HepG2 (cell line): ENCODE measurements around the gene MYL6. TPM values are rescaled to one million over a fixed set of nuclear protein-coding genes. Genes with fewer than 3 reads are reported as not detected.

Experiments
- HOXA7 ChIP-seq: sonication (generic); formaldehyde crosslinking; IDR thresholded peaks from 2 replicates; pipeline ENCODE4 v1.8.1; 2022; ENCODE audit warnings: mild to moderate bottlenecking, missing genetic modification reagents, moderate library complexity
- KDM2A ChIP-seq: sonication (generic); formaldehyde crosslinking; IDR thresholded peaks from 2 replicates; pipeline ENCODE4 v1.4.0; 2020; ENCODE audit warnings: low read depth, missing genetic modification reagents, borderline replicate concordance
- MAF1 ChIP-seq: sonication (generic); formaldehyde crosslinking; IDR thresholded peaks from 2 replicates; pipeline ENCODE4 v1.5.0; 2020; ENCODE audit warnings: missing genetic modification reagents, borderline replicate concordance
- MXD4 ChIP-seq: IDR thresholded peaks from 2 replicates; pipeline ENCODE4 v1.6.1; 2016; ENCODE audit warnings: mild to moderate bottlenecking, missing biosample characterization, missing genetic modification reagents
- PRPF4 ChIP-seq: fragments of 200-400 bp; formaldehyde crosslinking; IDR thresholded peaks from 2 replicates; pipeline ENCODE4 v1.6.1; 2016; ENCODE audit warnings: low read length, low read depth; ENCODE audit not compliant: poor library complexity, severe bottlenecking
- SOX5 ChIP-seq: IDR thresholded peaks from 2 replicates; pipeline ENCODE4 v1.6.1; 2016; ENCODE audit warnings: borderline replicate concordance
- ZNF296 ChIP-seq: sonication (generic); formaldehyde crosslinking; conservative IDR thresholded peaks from 2 replicates; pipeline ENCODE4 v1.5.0; 2020; ENCODE audit warnings: mild to moderate bottlenecking, missing genetic modification reagents
- polyA plus RNA-seq, 8 experiments: library from polyadenylated mRNA; depleted of rRNA in 3 of 8; stranded (reverse) in 7 of 8; unstranded in 1 of 8; fragments of >200 nt; fragmentation: Illumina TruSeq in 4 of 8; extraction: Trizol in 4 of 8; gene quantifications; 2 replicates each; pipeline versions ENCODE4 v1.2.1 to v1.2.3, GENCODE V29; 2011 to 2016; ENCODE audit warnings: low read depth in 4 of 8, missing spikeins in 1 of 8, mixed read lengths in 1 of 8; ENCODE audit not compliant: insufficient read depth in 1 of 8
- total RNA-seq, 5 experiments: library from RNA; depleted of rRNA; stranded (reverse); fragments of >200 nt; fragmentation: Illumina TruSeq; extraction: Trizol; gene quantifications; 2 replicates each; pipeline ENCODE4 v1.2.3, GENCODE V29; 2016; ENCODE audit warnings: low read depth in 1 of 5
- TF ChIP-seq, protein P1 (sequence below): sonication (generic); formaldehyde crosslinking; IDR thresholded peaks from 2 replicates; pipeline ENCODE4 v1.4.0; 2020; ENCODE audit warnings: mild to moderate bottlenecking, missing genetic modification reagents
- TF ChIP-seq, protein P2 (sequence below): sonication (generic); formaldehyde crosslinking; IDR thresholded peaks from 2 replicates; pipeline ENCODE4 v1.9.0; 2021; ENCODE audit warnings: mild to moderate bottlenecking, missing genetic modification reagents
- TF ChIP-seq, protein P3 (sequence below): sonication (generic); formaldehyde crosslinking; IDR thresholded peaks from 2 replicates; pipeline ENCODE4 v1.5.0; 2020; ENCODE audit warnings: mild to moderate bottlenecking, missing genetic modification reagents

MYL6 gene
- total and polyA plus RNA-seq, 2 of the 13 experiments (the other 11 are each of a cell fraction or from before 2014, with no cell fraction given), result 1,127 to 1,192 TPM

DNA sequence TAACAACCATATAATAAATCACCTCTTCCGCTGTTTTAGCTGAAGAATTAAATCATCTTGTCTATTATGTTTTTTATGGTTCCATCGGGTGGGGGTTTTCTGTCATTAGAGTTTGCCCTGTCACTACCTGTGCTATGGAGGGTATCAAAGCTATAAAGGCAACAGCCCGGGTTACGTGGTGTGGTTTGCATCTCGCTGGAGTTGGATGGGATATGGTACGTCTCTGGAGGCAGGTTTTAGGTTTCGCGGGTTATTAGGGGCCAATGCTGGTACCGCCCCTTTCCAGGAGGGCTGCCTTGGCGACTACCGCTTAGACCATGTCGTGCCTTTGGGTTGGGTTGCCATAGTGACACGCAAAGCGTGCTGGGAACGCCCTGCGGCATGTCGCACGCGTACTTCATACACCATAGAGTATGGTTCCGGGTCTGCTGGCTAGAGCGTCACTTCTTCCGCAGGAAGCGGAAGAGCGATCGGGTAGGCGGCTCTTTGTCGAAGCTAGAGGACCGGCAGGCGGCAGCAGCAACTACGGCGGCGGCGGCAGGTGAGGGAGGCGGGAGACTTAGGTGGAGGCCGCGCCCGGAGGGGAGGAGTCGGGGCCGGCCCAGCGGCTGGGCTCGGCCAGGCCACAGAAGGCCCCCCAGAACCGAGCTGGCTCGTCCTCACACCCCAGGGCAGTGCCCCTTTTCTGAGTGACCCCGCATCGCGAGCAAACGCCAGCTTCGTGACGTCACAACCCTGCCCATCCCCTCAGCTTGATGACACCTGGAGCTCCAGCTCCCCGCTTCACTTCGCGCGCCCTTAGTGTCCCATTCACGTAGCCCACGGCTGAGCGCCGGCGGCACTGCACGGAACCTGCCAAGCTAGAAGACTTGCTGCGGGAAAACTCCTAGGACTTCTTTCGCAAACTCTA is 40.1 kb upstream of the MYL6 start, which contains the start of gene ZC3H10 (continued):
- TF ChIP-seq, protein P1, sequence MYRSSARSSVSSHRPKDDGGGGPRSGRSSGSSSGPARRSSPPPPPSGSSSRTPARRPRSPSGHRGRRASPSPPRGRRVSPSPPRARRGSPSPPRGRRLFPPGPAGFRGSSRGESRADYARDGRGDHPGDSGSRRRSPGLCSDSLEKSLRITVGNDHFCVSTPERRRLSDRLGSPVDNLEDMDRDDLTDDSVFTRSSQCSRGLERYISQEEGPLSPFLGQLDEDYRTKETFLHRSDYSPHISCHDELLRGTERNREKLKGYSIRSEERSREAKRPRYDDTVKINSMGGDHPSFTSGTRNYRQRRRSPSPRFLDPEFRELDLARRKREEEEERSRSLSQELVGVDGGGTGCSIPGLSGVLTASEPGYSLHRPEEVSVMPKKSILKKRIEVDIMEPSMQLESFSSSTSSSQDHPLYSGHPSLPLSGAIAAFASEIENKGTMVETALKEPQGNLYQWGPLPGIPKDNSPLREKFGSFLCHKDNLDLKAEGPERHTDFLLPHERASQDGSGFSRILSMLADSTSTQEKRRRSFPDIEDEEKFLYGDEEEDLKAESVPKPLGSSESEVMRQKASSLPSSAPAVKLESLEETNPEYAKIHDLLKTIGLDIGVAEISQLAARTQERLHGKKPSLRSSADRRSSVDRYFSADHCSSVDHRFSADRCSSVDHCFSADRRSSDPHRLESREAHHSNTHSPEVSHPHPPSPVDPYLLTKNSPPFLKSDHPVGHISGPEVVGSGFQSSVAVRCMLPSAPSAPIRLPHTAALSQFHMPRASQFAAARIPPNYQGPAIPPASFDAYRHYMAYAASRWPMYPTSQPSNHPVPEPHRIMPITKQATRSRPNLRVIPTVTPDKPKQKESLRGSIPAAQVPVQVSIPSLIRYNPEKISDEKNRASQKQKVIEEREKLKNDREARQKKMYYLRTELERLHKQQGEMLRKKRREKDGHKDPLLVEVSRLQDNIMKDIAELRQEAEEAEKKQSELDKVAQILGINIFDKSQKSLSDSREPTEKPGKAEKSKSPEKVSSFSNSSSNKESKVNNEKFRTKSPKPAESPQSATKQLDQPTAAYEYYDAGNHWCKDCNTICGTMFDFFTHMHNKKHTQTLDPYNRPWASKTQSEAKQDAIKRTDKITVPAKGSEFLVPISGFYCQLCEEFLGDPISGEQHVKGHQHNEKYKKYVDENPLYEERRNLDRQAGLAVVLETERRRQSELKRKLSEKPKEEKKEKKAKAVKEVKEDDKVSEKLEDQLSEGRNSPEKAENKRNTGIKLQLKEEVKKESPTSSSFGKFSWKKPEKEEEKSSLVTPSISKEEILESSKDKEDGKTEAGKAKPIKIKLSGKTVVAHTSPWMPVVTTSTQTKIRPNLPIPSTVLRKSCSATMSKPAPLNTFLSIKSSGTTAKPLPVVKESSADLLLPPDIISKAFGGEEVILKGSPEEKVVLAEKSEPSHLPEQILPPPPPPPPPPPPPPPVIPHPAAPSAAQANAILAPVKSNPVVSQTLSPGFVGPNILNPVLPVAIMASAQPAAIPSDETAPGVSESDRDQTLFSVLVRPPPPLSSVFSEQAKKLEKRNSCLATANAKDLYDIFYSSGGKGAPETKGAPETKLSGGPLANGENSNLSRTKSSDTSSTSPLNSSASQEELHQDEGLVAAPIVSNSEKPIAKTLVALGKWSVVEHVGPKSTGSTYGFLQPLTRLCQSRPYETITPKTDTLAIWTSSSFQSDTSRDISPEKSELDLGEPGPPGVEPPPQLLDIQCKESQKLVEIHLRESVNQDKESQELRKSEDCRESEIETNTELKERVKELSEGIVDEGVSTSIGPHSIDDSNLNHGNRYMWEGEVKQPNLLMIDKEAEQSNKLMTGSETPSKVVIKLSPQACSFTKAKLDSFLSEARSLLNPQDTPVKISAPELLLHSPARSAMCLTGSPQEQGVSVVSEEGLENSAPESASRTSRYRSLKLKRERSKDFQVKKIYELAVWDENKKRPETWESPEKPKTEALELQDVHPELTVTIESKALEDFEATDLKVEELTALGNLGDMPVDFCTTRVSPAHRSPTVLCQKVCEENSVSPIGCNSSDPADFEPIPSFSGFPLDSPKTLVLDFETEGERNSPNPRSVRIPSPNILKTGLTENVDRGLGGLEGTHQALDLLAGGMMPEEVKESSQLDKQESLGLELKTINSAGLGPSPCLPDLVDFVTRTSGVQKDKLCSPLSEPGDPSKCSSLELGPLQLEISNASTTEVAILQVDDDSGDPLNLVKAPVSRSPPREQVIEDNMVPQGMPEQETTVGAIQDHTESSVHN (CRISPR knock-in tag), result peak; percentile 99
- TF ChIP-seq, protein P2, sequence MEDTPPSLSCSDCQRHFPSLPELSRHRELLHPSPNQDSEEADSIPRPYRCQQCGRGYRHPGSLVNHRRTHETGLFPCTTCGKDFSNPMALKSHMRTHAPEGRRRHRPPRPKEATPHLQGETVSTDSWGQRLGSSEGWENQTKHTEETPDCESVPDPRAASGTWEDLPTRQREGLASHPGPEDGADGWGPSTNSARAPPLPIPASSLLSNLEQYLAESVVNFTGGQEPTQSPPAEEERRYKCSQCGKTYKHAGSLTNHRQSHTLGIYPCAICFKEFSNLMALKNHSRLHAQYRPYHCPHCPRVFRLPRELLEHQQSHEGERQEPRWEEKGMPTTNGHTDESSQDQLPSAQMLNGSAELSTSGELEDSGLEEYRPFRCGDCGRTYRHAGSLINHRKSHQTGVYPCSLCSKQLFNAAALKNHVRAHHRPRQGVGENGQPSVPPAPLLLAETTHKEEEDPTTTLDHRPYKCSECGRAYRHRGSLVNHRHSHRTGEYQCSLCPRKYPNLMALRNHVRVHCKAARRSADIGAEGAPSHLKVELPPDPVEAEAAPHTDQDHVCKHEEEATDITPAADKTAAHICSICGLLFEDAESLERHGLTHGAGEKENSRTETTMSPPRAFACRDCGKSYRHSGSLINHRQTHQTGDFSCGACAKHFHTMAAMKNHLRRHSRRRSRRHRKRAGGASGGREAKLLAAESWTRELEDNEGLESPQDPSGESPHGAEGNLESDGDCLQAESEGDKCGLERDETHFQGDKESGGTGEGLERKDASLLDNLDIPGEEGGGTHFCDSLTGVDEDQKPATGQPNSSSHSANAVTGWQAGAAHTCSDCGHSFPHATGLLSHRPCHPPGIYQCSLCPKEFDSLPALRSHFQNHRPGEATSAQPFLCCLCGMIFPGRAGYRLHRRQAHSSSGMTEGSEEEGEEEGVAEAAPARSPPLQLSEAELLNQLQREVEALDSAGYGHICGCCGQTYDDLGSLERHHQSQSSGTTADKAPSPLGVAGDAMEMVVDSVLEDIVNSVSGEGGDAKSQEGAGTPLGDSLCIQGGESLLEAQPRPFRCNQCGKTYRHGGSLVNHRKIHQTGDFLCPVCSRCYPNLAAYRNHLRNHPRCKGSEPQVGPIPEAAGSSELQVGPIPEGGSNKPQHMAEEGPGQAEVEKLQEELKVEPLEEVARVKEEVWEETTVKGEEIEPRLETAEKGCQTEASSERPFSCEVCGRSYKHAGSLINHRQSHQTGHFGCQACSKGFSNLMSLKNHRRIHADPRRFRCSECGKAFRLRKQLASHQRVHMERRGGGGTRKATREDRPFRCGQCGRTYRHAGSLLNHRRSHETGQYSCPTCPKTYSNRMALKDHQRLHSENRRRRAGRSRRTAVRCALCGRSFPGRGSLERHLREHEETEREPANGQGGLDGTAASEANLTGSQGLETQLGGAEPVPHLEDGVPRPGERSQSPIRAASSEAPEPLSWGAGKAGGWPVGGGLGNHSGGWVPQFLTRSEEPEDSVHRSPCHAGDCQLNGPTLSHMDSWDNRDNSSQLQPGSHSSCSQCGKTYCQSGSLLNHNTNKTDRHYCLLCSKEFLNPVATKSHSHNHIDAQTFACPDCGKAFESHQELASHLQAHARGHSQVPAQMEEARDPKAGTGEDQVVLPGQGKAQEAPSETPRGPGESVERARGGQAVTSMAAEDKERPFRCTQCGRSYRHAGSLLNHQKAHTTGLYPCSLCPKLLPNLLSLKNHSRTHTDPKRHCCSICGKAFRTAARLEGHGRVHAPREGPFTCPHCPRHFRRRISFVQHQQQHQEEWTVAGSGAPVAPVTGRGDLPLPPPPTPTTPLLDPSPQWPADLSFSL (CRISPR knock-in tag), result no peak
- TF ChIP-seq HOXA7 (CRISPR knock-in tag), result no peak
- no peak for TF ChIP-seq ZNF296
- TF ChIP-seq PRPF4, result no peak
- TF ChIP-seq MXD4 (CRISPR knock-in tag), result peak; percentile 93
- peak; percentile 100 for TF ChIP-seq KDM2A (CRISPR knock-in tag)
- no peak for TF ChIP-seq MAF1 (CRISPR knock-in tag)
- TF ChIP-seq, protein P3, sequence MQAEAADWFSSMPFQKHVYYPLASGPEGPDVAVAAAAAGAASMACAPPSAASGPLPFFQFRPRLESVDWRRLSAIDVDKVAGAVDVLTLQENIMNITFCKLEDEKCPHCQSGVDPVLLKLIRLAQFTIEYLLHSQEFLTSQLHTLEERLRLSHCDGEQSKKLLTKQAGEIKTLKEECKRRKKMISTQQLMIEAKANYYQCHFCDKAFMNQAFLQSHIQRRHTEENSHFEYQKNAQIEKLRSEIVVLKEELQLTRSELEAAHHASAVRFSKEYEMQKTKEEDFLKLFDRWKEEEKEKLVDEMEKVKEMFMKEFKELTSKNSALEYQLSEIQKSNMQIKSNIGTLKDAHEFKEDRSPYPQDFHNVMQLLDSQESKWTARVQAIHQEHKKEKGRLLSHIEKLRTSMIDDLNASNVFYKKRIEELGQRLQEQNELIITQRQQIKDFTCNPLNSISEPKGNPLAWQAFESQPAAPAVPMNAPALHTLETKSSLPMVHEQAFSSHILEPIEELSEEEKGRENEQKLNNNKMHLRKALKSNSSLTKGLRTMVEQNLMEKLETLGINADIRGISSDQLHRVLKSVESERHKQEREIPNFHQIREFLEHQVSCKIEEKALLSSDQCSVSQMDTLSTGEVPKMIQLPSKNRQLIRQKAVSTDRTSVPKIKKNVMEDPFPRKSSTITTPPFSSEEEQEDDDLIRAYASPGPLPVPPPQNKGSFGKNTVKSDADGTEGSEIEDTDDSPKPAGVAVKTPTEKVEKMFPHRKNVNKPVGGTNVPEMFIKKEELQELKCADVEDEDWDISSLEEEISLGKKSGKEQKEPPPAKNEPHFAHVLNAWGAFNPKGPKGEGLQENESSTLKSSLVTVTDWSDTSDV (CRISPR knock-in tag), result no peak
- peak; percentile 81 for TF ChIP-seq SOX5 (CRISPR knock-in tag)
